Endothelial cell of umbilical vein (primary cell): Measurements from ENCODE around the gene TMEM132A. TPM values are rescaled to one million over a fixed set of nuclear protein-coding genes. Genes with fewer than 3 reads are reported as not detected.

Experiments
- BruUV-seq: library from RNA; stranded (reverse); fragments of 400-500 nt; replicated peaks from 2 replicates; lab custom pipeline; 2021; lab: Mats Ljungman, UMichigan
- CTCF ChIA-PET: fragments of 300-600, 350-600 bp; sonication (Branson Sonifier 250); formaldehyde crosslinking; loops from one replicate; lab custom pipeline; 2021; ENCODE audit warnings: antibody characterized with exemption, inconsistent platforms; lab: Charles Lee
- POLR2A ChIA-PET: fragments of 300-600, 350-600 bp; sonication (Branson Sonifier 250); formaldehyde crosslinking; loops from one replicate; lab custom pipeline; 2021; ENCODE audit warnings: antibody characterized with exemption, inconsistent platforms; lab: Charles Lee
- DNase-seq: peaks from one replicate; pipeline ENCODE4 v3.0.0-alpha.2; 2011; ENCODE audit warnings: low read depth, low spot score
- FAIRE-seq: peaks from 2 replicates; lab custom pipeline; 2011; peaks lifted over from hg19 to GRCh38; lab: Jason Lieb, UNC
- H2AFZ ChIP-seq: 2 replicates; pipeline ENCODE4 v1.6.0; 2012; ENCODE audit warnings: low read depth, low read length, control low read depth, inconsistent platforms
- H3K27ac ChIP-seq: 2 replicates; pipeline ENCODE4 v1.5.1; 2011; ENCODE audit warnings: low read depth, mild to moderate bottlenecking, control low read depth, low read length, moderate library complexity; ENCODE audit not compliant: insufficient read depth
- H3K27me3 ChIP-seq, 2 experiments: 2 replicates each; pipeline versions ENCODE4 v1.6.0 to v1.6.1; 2011; ENCODE audit warnings: low read length in 2 of 2, mixed read lengths in 1 of 2; ENCODE audit not compliant: control insufficient read depth in 2 of 2, insufficient read depth in 2 of 2
- H3K36me3 ChIP-seq, 2 experiments: 2 replicates in 1 of 2; 3 replicates in 1 of 2; pipeline ENCODE4 v1.5.1; 2011; ENCODE audit warnings: low read length in 2 of 2, mild to moderate bottlenecking in 1 of 2, moderate library complexity in 1 of 2; ENCODE audit not compliant: control insufficient read depth in 2 of 2, insufficient read depth in 2 of 2; ENCODE audit errors: extremely low read depth in 1 of 2
- H3K4me1 ChIP-seq: 3 replicates; pipeline ENCODE4 v1.5.1; 2011; ENCODE audit warnings: mild to moderate bottlenecking, low read length; ENCODE audit not compliant: control insufficient read depth, insufficient read depth; ENCODE audit errors: extremely low read depth
- H3K4me2 ChIP-seq: 2 replicates; pipeline ENCODE4 v1.6.1; 2011; ENCODE audit warnings: low read length, control low read depth, mixed read lengths; ENCODE audit not compliant: insufficient read depth
- H3K4me3 ChIP-seq, 3 experiments: fragments of 200-600 bp in 1 of 3; sonication (generic), shearing (Covaris generic) in 1 of 3; replicated peaks in 1 of 3; 2 replicates each; pipeline ENCODE4 v1.5.1; 2011 to 2016; ENCODE audit warnings: control low read depth in 3 of 3, low read length in 3 of 3, mild to moderate bottlenecking in 2 of 3, inconsistent platforms in 1 of 3, low read depth in 1 of 3, moderate library complexity in 1 of 3; ENCODE audit not compliant: insufficient read depth in 1 of 3
- H3K79me2 ChIP-seq: 2 replicates; pipeline ENCODE4 v1.6.0; 2012; ENCODE audit warnings: low read length, inconsistent platforms; ENCODE audit not compliant: control insufficient read depth, insufficient read depth
- H3K9ac ChIP-seq: replicated peaks from 2 replicates; pipeline ENCODE3; 2011; ENCODE audit warnings: low read length, control low read depth; ENCODE audit not compliant: insufficient read depth; ENCODE audit errors: extremely low read depth
- H3K9me1 ChIP-seq: replicated peaks from 3 replicates; pipeline ENCODE4 v1.6.0; 2011; ENCODE audit warnings: mild to moderate bottlenecking, low read length; ENCODE audit not compliant: control insufficient read depth, insufficient read depth; ENCODE audit errors: extremely low read depth
- H3K9me3 ChIP-seq: replicated peaks from 2 replicates; pipeline ENCODE4 v1.5.1; 2012; ENCODE audit warnings: low read length, inconsistent platforms; ENCODE audit not compliant: control insufficient read depth, insufficient read depth
- H4K20me1 ChIP-seq: replicated peaks from 2 replicates; pipeline ENCODE3; 2011; ENCODE audit warnings: mild to moderate bottlenecking, low read length; ENCODE audit not compliant: control insufficient read depth, insufficient read depth; ENCODE audit errors: extremely low read depth
- EZH2 ChIP-seq: IDR thresholded peaks from 2 replicates; pipeline ENCODE4 v1.6.1; 2012; ENCODE audit warnings: borderline replicate concordance, low read depth, mild to moderate bottlenecking, moderate library complexity, low read length, inconsistent platforms; ENCODE audit not compliant: severe bottlenecking
- FOS ChIP-seq: IDR thresholded peaks from 2 replicates; pipeline ENCODE4 v1.6.1; 2011; ENCODE audit warnings: mild to moderate bottlenecking, low read length, moderate library complexity, borderline replicate concordance; ENCODE audit not compliant: insufficient read depth
- GATA2 ChIP-seq: IDR thresholded peaks from 2 replicates; pipeline ENCODE4 v1.7.0; 2011; ENCODE audit warnings: low read depth, mild to moderate bottlenecking, moderate library complexity, mixed read lengths, low read length; ENCODE audit not compliant: insufficient read length, insufficient read depth
- JUN ChIP-seq: IDR thresholded peaks from 2 replicates; pipeline ENCODE4 v1.6.1; 2011; ENCODE audit warnings: borderline replicate concordance, low read depth; ENCODE audit not compliant: insufficient read length, insufficient read depth
- MYC ChIP-seq: IDR thresholded peaks from one replicate; pipeline ENCODE4 v1.6.1; 2011; ENCODE audit warnings: mild to moderate bottlenecking, low read depth, low read length
- POLR2A ChIP-seq: IDR thresholded peaks from 2 replicates; pipeline ENCODE4 v1.6.1; 2012; ENCODE audit warnings: low read depth, mild to moderate bottlenecking, control low read depth, low read length
- POLR2AphosphoS5 ChIP-seq: IDR thresholded peaks from 2 replicates; pipeline ENCODE4 v1.6.1; 2012; ENCODE audit warnings: low read depth, mild to moderate bottlenecking, control low read depth, low read length, moderate library complexity; ENCODE audit not compliant: insufficient read depth
- dilution Hi-C: fragments of 300-500 bp; cut with MboI; formaldehyde crosslinking; loops from one replicate; pipeline ENCODE4 v1.15.0; 2019; ENCODE audit warnings: low sequenced_read_pairs; ENCODE audit not compliant: extremely low pct_ligation_motif_present
- intact Hi-C: fragments of 100-400 bp; cut with micrococcal nuclease; formaldehyde crosslinking; loops from one replicate; pipeline ENCODE4 v1.10.0; 2022
- polyA plus RNA-seq, 4 experiments: library from polyadenylated mRNA; depleted of rRNA in 3 of 4; stranded (reverse) in 3 of 4; unstranded in 1 of 4; fragments of >200 nt; gene quantifications; 2 replicates each; pipeline versions ENCODE4 v1.2.1 to v1.2.3, GENCODE V29; 2011 to 2012; ENCODE audit warnings: missing spikeins in 1 of 4
- total RNA-seq: library from RNA; stranded (reverse); gene quantifications from 2 replicates; pipeline ENCODE4 v1.2.3, GENCODE V29; 2021
- TF ChIP-seq, protein P1 (sequence below): IDR thresholded peaks from 2 replicates; pipeline ENCODE4 v1.6.1; 2011; ENCODE audit not compliant: insufficient read depth, insufficient read length
- TF ChIP-seq, protein P2 (sequence below), 2 donors: IDR thresholded peaks; 1 replicate in 1 of 2; 2 replicates in 1 of 2; pipeline ENCODE4 v1.5.1; 2011; ENCODE audit warnings: low read length in 2 of 2, mild to moderate bottlenecking in 2 of 2, moderate library complexity in 2 of 2, control low read depth in 1 of 2, inconsistent platforms in 1 of 2, low read depth in 1 of 2; ENCODE audit not compliant: insufficient read depth in 1 of 2; ENCODE audit errors: extremely low read depth in 1 of 2

TMEM132A gene
- total and polyA plus RNA-seq, 2 donors (not counting 3 experiments of a cell fraction or from before 2014, with no cell fraction given): 74.3 to 106 TPM

DNA sequence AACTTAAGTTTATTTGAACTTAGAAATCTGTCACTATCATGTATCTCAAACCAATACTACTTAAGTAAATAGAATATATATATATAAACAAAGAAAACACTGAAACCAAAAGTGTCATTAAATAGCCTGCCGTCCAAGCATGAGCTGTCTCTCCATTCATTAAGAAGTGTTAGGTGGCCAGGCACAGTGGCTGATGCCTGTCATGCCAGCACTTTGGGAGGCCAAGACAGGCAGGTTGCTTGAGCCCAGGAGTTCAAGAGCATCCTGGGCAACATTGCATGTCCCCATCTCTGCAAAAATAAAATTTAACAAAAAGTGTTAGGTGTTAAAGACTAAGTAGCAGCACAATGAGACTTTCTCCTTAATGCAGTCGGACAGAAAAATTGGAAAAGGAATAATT, 61.2 kb downstream of the TMEM132A start:
- no peak for DNase-seq
- Histone ChIP-seq H3K4me2 (no peak overlapping the region), H3K27ac (no peak overlapping the region), H3K4me3 (no peak overlapping the region), H2AFZ (no peak overlapping the region), H3K9me3 (no peaks in the 10 kb centered on the region), H3K9me1 (no peaks in the 10 kb centered on the region), H4K20me1 (no peaks in the 10 kb centered on the region), H3K9ac (no peak overlapping the region), H3K27me3 (peaks cover 4 to 14% of the 10 kb centered on the region in 2 experiments), H3K79me2 (no peaks in the 10 kb centered on the region), H3K36me3 (no peaks in the 10 kb centered on the region), H3K4me1 (no peaks in the 10 kb centered on the region)
- CTCF ChIA-PET: no interaction called here
- BruUV-seq: no TSS peak
- dilution Hi-C loops (no loop called here), intact Hi-C loops (no loop called here)
- POLR2A ChIA-PET: no interaction called here
- TF ChIP-seq, protein P1, sequence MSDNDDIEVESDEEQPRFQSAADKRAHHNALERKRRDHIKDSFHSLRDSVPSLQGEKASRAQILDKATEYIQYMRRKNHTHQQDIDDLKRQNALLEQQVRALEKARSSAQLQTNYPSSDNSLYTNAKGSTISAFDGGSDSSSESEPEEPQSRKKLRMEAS: no peak
- TF ChIP-seq EZH2 (no peak), GATA2 (no peak), MYC (no peak), JUN (no peak), POLR2A (no peak), POLR2AphosphoS5 (no peak), FOS (no peak)
- TF ChIP-seq, protein P2, sequence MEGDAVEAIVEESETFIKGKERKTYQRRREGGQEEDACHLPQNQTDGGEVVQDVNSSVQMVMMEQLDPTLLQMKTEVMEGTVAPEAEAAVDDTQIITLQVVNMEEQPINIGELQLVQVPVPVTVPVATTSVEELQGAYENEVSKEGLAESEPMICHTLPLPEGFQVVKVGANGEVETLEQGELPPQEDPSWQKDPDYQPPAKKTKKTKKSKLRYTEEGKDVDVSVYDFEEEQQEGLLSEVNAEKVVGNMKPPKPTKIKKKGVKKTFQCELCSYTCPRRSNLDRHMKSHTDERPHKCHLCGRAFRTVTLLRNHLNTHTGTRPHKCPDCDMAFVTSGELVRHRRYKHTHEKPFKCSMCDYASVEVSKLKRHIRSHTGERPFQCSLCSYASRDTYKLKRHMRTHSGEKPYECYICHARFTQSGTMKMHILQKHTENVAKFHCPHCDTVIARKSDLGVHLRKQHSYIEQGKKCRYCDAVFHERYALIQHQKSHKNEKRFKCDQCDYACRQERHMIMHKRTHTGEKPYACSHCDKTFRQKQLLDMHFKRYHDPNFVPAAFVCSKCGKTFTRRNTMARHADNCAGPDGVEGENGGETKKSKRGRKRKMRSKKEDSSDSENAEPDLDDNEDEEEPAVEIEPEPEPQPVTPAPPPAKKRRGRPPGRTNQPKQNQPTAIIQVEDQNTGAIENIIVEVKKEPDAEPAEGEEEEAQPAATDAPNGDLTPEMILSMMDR (IDR thresholded peaks at IDR 0.05; ENCODE audit: extremely low read depth in 1 of 2, insufficient read depth in 1 of 2, low read depth in 1 of 2, low read length in 2 of 2): no peak
- FAIRE-seq: no peak
